ENCODE results near the gene PIK3R2.

DNA sequence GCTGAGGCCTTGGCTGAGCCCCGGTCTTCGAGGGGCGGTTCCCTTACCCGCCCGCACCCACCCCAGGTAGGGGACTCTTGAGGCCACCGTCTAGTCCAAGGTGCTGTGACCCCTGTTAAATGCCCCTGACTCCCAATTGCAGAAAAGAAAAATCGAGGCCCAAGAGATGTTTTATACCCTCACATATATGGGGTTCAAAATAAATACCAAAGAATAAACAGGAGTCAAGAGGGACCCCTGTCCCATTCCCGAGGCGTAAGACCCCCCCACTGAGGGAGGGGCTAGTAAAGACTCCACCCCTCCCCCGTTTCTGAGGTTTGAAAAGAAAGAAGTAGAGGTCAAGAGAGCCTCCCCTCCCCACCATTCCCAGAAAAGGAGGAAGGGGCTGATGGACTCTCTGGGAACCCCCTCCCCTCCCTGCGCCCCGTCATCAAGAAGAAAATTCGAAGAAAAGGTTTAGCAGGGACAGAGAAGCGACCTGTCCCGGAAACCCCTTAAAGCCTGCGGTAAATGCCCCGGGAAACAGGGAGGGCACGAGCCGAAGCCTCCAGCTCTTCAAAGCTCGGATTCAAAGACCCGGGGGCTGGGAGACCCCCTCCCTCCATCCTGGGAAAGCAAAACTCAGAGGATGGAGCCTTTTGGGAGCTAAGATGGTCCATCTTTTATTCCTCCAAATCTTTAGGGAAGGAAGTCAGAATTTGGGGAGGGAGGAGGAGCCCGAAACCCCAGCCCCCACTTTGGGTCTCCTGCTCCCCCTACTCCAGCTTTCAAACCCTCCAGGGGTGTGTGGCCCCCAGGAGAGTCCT, 51.6 kb downstream of the PIK3R2 start:
- TF ChIP-seq YY1 (IDR thresholded peaks at IDR 0.05; ENCODE audit: low read depth) (no peak), EP300 (IDR thresholded peaks at IDR 0.05; ENCODE audit: borderline replicate concordance) (no peak), CREB1 (IDR thresholded peaks at IDR 0.05; ENCODE audit: low read depth) (no peak; the same call in 1 of the 2 replicates), RAD21 (IDR thresholded peaks at IDR 0.05; ENCODE audit: low read depth) (no peak)
- TF ChIP-seq, protein P1, sequence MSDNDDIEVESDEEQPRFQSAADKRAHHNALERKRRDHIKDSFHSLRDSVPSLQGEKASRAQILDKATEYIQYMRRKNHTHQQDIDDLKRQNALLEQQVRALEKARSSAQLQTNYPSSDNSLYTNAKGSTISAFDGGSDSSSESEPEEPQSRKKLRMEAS (IDR thresholded peaks at IDR 0.05): no peak
